ENCODE results near the gene ACSM3. TPM values are rescaled to one million over a fixed set of nuclear protein-coding genes. Genes with fewer than 3 reads are reported as not detected.

The ACSM3 gene
- total and polyA plus RNA-seq, 2 experiments from 2014 or later = 5.7 to 8.7 TPM

GRCh38 chr16:20734782-20735181 lies 29.0 kb upstream of the ACSM3 start:
- Histone ChIP-seq H3K27me3 (ENCODE audit: insufficient read depth) (no peaks in the 10 kb centered on the region), H4K20me1 (replicated peaks; ENCODE audit: insufficient read depth) (peaks cover 11% of the 10 kb centered on the region), H3K79me2 (replicated peaks; ENCODE audit: insufficient read depth) (peaks cover 18% of the 10 kb centered on the region), H3K9me2 (ENCODE audit: insufficient read depth) (no peaks in the 10 kb centered on the region), H3F3A (replicated peaks; ENCODE audit: low read depth) (no peaks in the 10 kb centered on the region), H3K27ac (ENCODE audit: low read depth) (no peak overlapping the region), H3K4me1 (ENCODE audit: insufficient read depth) (no peaks in the 10 kb centered on the region), H3K36me3 (ENCODE audit: insufficient read depth) (peaks cover 28% of the 10 kb centered on the region), H3K4me2 (no peak overlapping the region), H3K4me3 (no peak overlapping the region), H2AFZ (no peak overlapping the region)
- Mint-ChIP-seq H3K27ac (no peak overlapping the region), H3K36me3 (ENCODE audit: low read depth) (peaks cover 39% of the 10 kb centered on the region), H3K4me1 (no peaks in the 10 kb centered on the region), H3K4me3 (no peak overlapping the region), H3K9me3 (no peaks in the 10 kb centered on the region), H3K27me3 (ENCODE audit: insufficient read depth, low read depth, poor library complexity) (peaks cover 2% of the 10 kb centered on the region)
- DNase-seq (ENCODE audit: low spot score) = no peak
- TF ChIP-seq POLR2AphosphoS5 (IDR thresholded peaks at IDR 0.05; ENCODE audit: low read depth) = no peak
- no peak for TF ChIP-seq EZH2 (IDR thresholded peaks at IDR 0.05; ENCODE audit: low read depth, unreplicated experiment)
- TF ChIP-seq ZNF114 (CRISPR knock-in tag; IDR thresholded peaks at IDR 0.05) = no peak
- no peak for TF ChIP-seq REST (IDR thresholded peaks at IDR 0.05; ENCODE audit: unreplicated experiment)
- TF ChIP-seq STAT1 (IDR thresholded peaks at IDR 0.05; ENCODE audit: unreplicated experiment) = no peak
- no peak for TF ChIP-seq CREB1 (CRISPR knock-in tag; IDR thresholded peaks at IDR 0.05; ENCODE audit: low read depth)
- no peak for TF ChIP-seq NANOG (IDR thresholded peaks at IDR 0.05; ENCODE audit: borderline replicate concordance)
- TF ChIP-seq ZNF331 (CRISPR knock-in tag; IDR thresholded peaks at IDR 0.05; ENCODE audit: low read depth) = no peak
- no peak for TF ChIP-seq ZNF462 (CRISPR knock-in tag; IDR thresholded peaks at IDR 0.05)
- no peak for TF ChIP-seq EZH2phosphoT487 (IDR thresholded peaks at IDR 0.05; ENCODE audit: unreplicated experiment)
- TF ChIP-seq ETS1 (IDR thresholded peaks at IDR 0.05) = no peak
- TF ChIP-seq JUNB (IDR thresholded peaks at IDR 0.05; ENCODE audit: unreplicated experiment) = no peak
- TF ChIP-seq CTCF (conservative IDR thresholded peaks at IDR 0.05; ENCODE audit: low read depth in 2 of 2) = no peak
- ATAC-seq = no peak
